Natural killer cell (primary cell): ENCODE measurements around the gene PROM1. TPM values are rescaled to one million over a fixed set of nuclear protein-coding genes. Genes with fewer than 3 reads are reported as not detected.

Experiments used
- ATAC-seq, 3 donors: fragments of 150-1000 bp in 2 of 3; fragments of 200-7000 bp in 1 of 3; cut with Tn5 transposase; 1 replicate in 1 of 3; 2 replicates in 2 of 3; pipeline ENCODE4 v1.10.0; 2021; ENCODE audit warnings: mild to moderate bottlenecking in 2 of 3, moderate library complexity in 2 of 3
- DNase-seq, 2 donors: peaks; one replicate each; pipeline versions ENCODE4 v3.0.0 to v3.0.0-alpha.2; 2013 to 2021; ENCODE audit warnings: mixed read lengths in 1 of 2
- H3K27ac ChIP-seq: one replicate; pipeline ENCODE4 v1.5.1; 2013; ENCODE audit warnings: mild to moderate bottlenecking, low read length
- H3K27me3 ChIP-seq: one replicate; pipeline ENCODE4 v1.6.1; 2013; ENCODE audit warnings: low read length; ENCODE audit not compliant: control insufficient read depth, insufficient read depth
- H3K36me3 ChIP-seq: one replicate; pipeline ENCODE4 v1.6.1; 2013; ENCODE audit warnings: low read length; ENCODE audit not compliant: control insufficient read depth, insufficient read depth
- H3K4me1 ChIP-seq: one replicate; pipeline ENCODE4 v1.6.1; 2013; ENCODE audit warnings: low read length; ENCODE audit not compliant: control insufficient read depth, insufficient read depth
- H3K4me3 ChIP-seq: one replicate; pipeline ENCODE4 v1.5.1; 2013; ENCODE audit warnings: low read length
- H3K9me3 ChIP-seq: one replicate; pipeline ENCODE4 v1.6.1; 2013; ENCODE audit warnings: low read length; ENCODE audit not compliant: control insufficient read depth, insufficient read depth
- H3K27ac Mint-ChIP-seq, 2 donors: one replicate each; pipeline ENCODE4 v1.8.0; 2022; ENCODE audit warnings: mild to moderate bottlenecking in 2 of 2, mixed read lengths in 2 of 2, moderate library complexity in 1 of 2
- H3K27me3 Mint-ChIP-seq, 2 donors: one replicate each; pipeline ENCODE4 v1.8.0; 2022; ENCODE audit warnings: low read depth in 2 of 2, mixed read lengths in 2 of 2
- H3K36me3 Mint-ChIP-seq: one replicate; pipeline ENCODE4 v1.8.0; 2022; ENCODE audit warnings: mixed read lengths
- H3K4me1 Mint-ChIP-seq, 2 donors: one replicate each; pipeline ENCODE4 v1.8.0; 2022; ENCODE audit warnings: mixed read lengths in 2 of 2
- H3K4me3 Mint-ChIP-seq: one replicate; pipeline ENCODE4 v1.8.0; 2022; ENCODE audit warnings: mild to moderate bottlenecking, moderate library complexity, mixed read lengths
- H3K9me3 Mint-ChIP-seq, 2 donors: one replicate each; pipeline ENCODE4 v1.8.0; 2022; ENCODE audit warnings: mixed read lengths in 2 of 2
- CTCF ChIP-seq: fragments of 200-600 bp; IDR thresholded peaks from one replicate; pipeline ENCODE4 v1.8.0; 2022; ENCODE audit warnings: antibody characterized with exemption
- WGBS: methylation state at CpG from one replicate; pipeline ENCODE4 v1.1.7; 2013; ENCODE audit warnings: missing lambda C conversion rate; ENCODE audit not compliant: insufficient coverage; 5-methylcytosine and 5-hydroxymethylcytosine counted together
- intact Hi-C: fragments of 100-400 bp; cut with micrococcal nuclease; formaldehyde crosslinking; loops from one replicate; pipeline ENCODE4 v1.14.2; 2022
- total RNA-seq, 4 donors: library from RNA; stranded (reverse); fragments of 120-200 nt in 1 of 4; gene quantifications; one replicate each; pipeline versions ENCODE4 v1.2.3 to v1.2.4, GENCODE V29; 2013 to 2022

PROM1 gene
- total RNA-seq, 3 donors from 2014 or later (not counting 1 experiment from before 2014, with no cell fraction given): not detected

- H3K27ac ChIP-seq: no peak overlapping the region
- H3K4me1 ChIP-seq: no peaks in the 10 kb centered on the region
- no peaks in the 10 kb centered on the region for H3K9me3 Mint-ChIP-seq
- no peak overlapping the region for H3K27ac Mint-ChIP-seq
- intact Hi-C loops: no loop called here
- H3K27me3 ChIP-seq: peaks cover 2% of the 10 kb centered on the region
- no peaks in the 10 kb centered on the region for H3K36me3 Mint-ChIP-seq
- 94% methylated on average over 4 of the region's 4 CpGs for WGBS
- TF ChIP-seq CTCF: no peak
- DNase-seq: no peak
- no peaks in the 10 kb centered on the region for H3K36me3 ChIP-seq
- no peak overlapping the region for H3K4me3 ChIP-seq
- H3K4me3 Mint-ChIP-seq: no peak overlapping the region
- H3K27me3 Mint-ChIP-seq: peaks cover 32 to 58% of the 10 kb centered on the region in 2 donors
- no peak for ATAC-seq
- no peaks in the 10 kb centered on the region for H3K9me3 ChIP-seq
- no peaks in the 10 kb centered on the region for H3K4me1 Mint-ChIP-seq
Measured at GRCh38 chr4:16092682-16093319, 9.0 kb upstream of the PROM1 start.

- intact Hi-C loops: no loop called here
- Mint-ChIP-seq H3K36me3 (no peaks in the 10 kb centered on the region), H3K27ac (no peak overlapping the region), H3K27me3 (peaks cover 39 to 62% of the 10 kb centered on the region in 2 donors), H3K4me3 (no peak overlapping the region), H3K4me1 (no peaks in the 10 kb centered on the region), H3K9me3 (no peaks in the 10 kb centered on the region)
- Histone ChIP-seq H3K27ac (no peak overlapping the region), H3K9me3 (no peaks in the 10 kb centered on the region), H3K36me3 (no peaks in the 10 kb centered on the region), H3K4me3 (no peak overlapping the region), H3K27me3 (peaks cover 1% of the 10 kb centered on the region), H3K4me1 (no peaks in the 10 kb centered on the region)
- no peak for TF ChIP-seq CTCF
- DNase-seq: no peak
- 50% methylated on average over 1 of the region's 2 CpGs for WGBS
- ATAC-seq: no peak
Measured at GRCh38 chr4:16090096-16090705, 6.4 kb upstream of the PROM1 start.

GRCh38 chr4:16089156-16089555, 5.3 kb upstream of the PROM1 start:
- no peaks in the 10 kb centered on the region for H3K4me1 ChIP-seq
- H3K4me3 ChIP-seq: no peak overlapping the region
- no peak overlapping the region for H3K4me3 Mint-ChIP-seq
- peaks cover 4% of the 10 kb centered on the region for H3K36me3 Mint-ChIP-seq
- no peak for DNase-seq
- 82% methylated on average over 2 of the region's 3 CpGs for WGBS
- H3K9me3 ChIP-seq: no peaks in the 10 kb centered on the region
- no peak for TF ChIP-seq CTCF
- no peak overlapping the region for H3K27ac ChIP-seq
- H3K36me3 ChIP-seq: no peaks in the 10 kb centered on the region
- H3K27me3 Mint-ChIP-seq: peaks cover 46 to 63% of the 10 kb centered on the region in 2 donors
- H3K4me1 Mint-ChIP-seq: peaks cover 2% of the 10 kb centered on the region in 2 donors
- H3K27me3 ChIP-seq: peaks cover 10% of the 10 kb centered on the region
- intact Hi-C loops: no loop called here
- ATAC-seq: no peak
- no peak overlapping the region for H3K27ac Mint-ChIP-seq
- H3K9me3 Mint-ChIP-seq: no peaks in the 10 kb centered on the region
